Measurements from ENCODE around the gene KCNH6. TPM values are rescaled to one million over a fixed set of nuclear protein-coding genes. Genes with fewer than 3 reads are reported as not detected.

Gene KCNH6
- polyA plus RNA-seq, 10 donors, result 0.06 to 0.10 TPM; not detected in 8

Other genes starting within 250 kb of the KCNH6 start
- gene CYB561, start 77.1 kb upstream of the KCNH6 start, polyA plus RNA-seq (ENCODE audit: insufficient read length in 10 of 10), result 1 to 10 TPM; 3.4 to 9.9 (median 4.9) TPM
- 10 to 100 TPM in 3 of 10 donors, 1 to 10 TPM in 7; 7.7 to 14.2 (median 8.8) TPM for gene ACE, start 46.3 kb upstream of the KCNH6 start, polyA plus RNA-seq (ENCODE audit: insufficient read length in 10 of 10)
- gene DCAF7, start 27.1 kb downstream of the KCNH6 start, polyA plus RNA-seq (ENCODE audit: insufficient read length in 10 of 10), result 10 to 100 TPM; 36.4 to 50.4 (median 41.8) TPM
- gene TACO1, start 77.5 kb downstream of the KCNH6 start, polyA plus RNA-seq (ENCODE audit: insufficient read length in 10 of 10), result 10 to 100 TPM; 14.6 to 18.6 (median 17.2) TPM
- 10 to 100 TPM; 20.2 to 27.9 (median 23.7) TPM for gene MAP3K3, start 99.1 kb downstream of the KCNH6 start, polyA plus RNA-seq (ENCODE audit: insufficient read length in 10 of 10)
- gene LIMD2, start 176.8 kb downstream of the KCNH6 start, polyA plus RNA-seq (ENCODE audit: insufficient read length in 10 of 10), result 10 to 100 TPM in 4 of 10 donors, 1 to 10 TPM in 6; 6.1 to 24.9 (median 8.7) TPM
- 10 to 100 TPM; 19.1 to 46.5 (median 27.4) TPM for gene STRADA, start 218.4 kb downstream of the KCNH6 start, polyA plus RNA-seq (ENCODE audit: insufficient read length in 10 of 10)

Measured in muscle of back (tissue), 10 donors.